Heart left ventricle (tissue), 16 donors: ENCODE results near the gene AKAIN1. TPM values are rescaled to one million over a fixed set of nuclear protein-coding genes. Genes with fewer than 3 reads are reported as not detected.

Source experiments
- ATAC-seq, 4 donors: fragments of 200-7000 bp; cut with Tn5 transposase; one replicate each; pipeline ENCODE4 v1.9.1; 2020 to 2022; ENCODE audit warnings: moderate library complexity in 4 of 4, mild to moderate bottlenecking in 3 of 4, moderate number of reproducible peaks in 1 of 4
- DNase-seq, 5 donors: peaks; one replicate each; pipeline ENCODE4 v3.0.0-alpha.2; 2020
- H3K27ac ChIP-seq, 12 donors: fragments of 200-600 bp; sonication (generic) in 4 of 12; one replicate each; pipeline versions ENCODE4 v1.5.0 to v1.8.0; 2016 to 2022; ENCODE audit warnings: mild to moderate bottlenecking in 2 of 12
- H3K27me3 ChIP-seq, 9 donors: fragments of 200-600 bp; sonication (generic) in 2 of 9; one replicate each; pipeline versions ENCODE4 v1.5.1 to v1.8.0; 2016 to 2022; ENCODE audit warnings: mild to moderate bottlenecking in 3 of 9
- H3K36me3 ChIP-seq, 9 donors: fragments of 200-600 bp; sonication (generic) in 2 of 9; one replicate each; pipeline versions ENCODE4 v1.5.0 to v1.8.0; 2018 to 2022; ENCODE audit warnings: mild to moderate bottlenecking in 2 of 9
- H3K4me1 ChIP-seq, 12 donors: fragments of 200-600 bp; sonication (generic) in 4 of 12; one replicate each; pipeline versions ENCODE4 v1.5.0 to v1.8.0; 2016 to 2022; ENCODE audit warnings: mild to moderate bottlenecking in 3 of 12
- H3K4me3 ChIP-seq, 12 donors: fragments of 200-600 bp; sonication (generic) in 4 of 12; one replicate each; pipeline versions ENCODE4 v1.5.0 to v1.8.0; 2017 to 2022; ENCODE audit warnings: mild to moderate bottlenecking in 9 of 12, moderate library complexity in 4 of 12
- H3K9me3 ChIP-seq, 12 donors: fragments of 200-600 bp; sonication (generic) in 4 of 12; one replicate each; pipeline versions ENCODE4 v1.5.0 to v1.8.0; 2016 to 2022; ENCODE audit warnings: mild to moderate bottlenecking in 1 of 12
- CTCF ChIP-seq, 12 donors: fragments of 200-600 bp; sonication (generic) in 4 of 12; IDR thresholded peaks; one replicate each; pipeline versions ENCODE4 v1.5.0 to v1.8.0; 2018 to 2022; ENCODE audit warnings: antibody characterized with exemption in 12 of 12, mild to moderate bottlenecking in 5 of 12
- POLR2A ChIP-seq, 2 donors: fragments of 450-650 bp; IDR thresholded peaks; one replicate each; pipeline ENCODE4 v1.6.1; 2017; ENCODE audit warnings: antibody characterized with exemption in 2 of 2, mild to moderate bottlenecking in 2 of 2, moderate library complexity in 2 of 2
- WGBS, 4 donors: extraction: QIAGEN DNeasy Blood & Tissue Kit in 2 of 4; methylation state at CpG; one replicate each; pipeline versions ENCODE4 v1.1.5 to v1.1.7; 2013 to 2018; 5-methylcytosine and 5-hydroxymethylcytosine counted together
- intact Hi-C, 10 donors: fragments of 100-400 bp; cut with DNase I; formaldehyde crosslinking; loops; one replicate each; pipeline versions ENCODE4 v1.11.1 to v1.14.2; 2022
- polyA plus RNA-seq, 2 donors: library from polyadenylated mRNA; stranded (reverse); fragments of 200-250 nt; gene quantifications; one replicate each; pipeline ENCODE4 v1.2.3, GENCODE V29; 2013
- total RNA-seq, 9 donors: library from RNA; depleted of rRNA in 2 of 9; stranded (reverse); fragments of >200 nt in 2 of 9; fragmentation: NEBNext Ultra II Directional in 3 of 9; extraction: Animal tissue kit (Norgen Biotek cat#: 25700) in 3 of 9; gene quantifications; one replicate each; pipeline versions ENCODE4 v1.1.0 to v1.2.4, GENCODE V29; 2016 to 2023
- donor health status: ischemic (EF 13 %, LVEDD 7.1; RV severe dilation, severe dysfunction).
- donor health status: healthy with polysubstance abuse.
- donor health status: DM: no; HTN: yes; CAD: no.
- donor health status: DM: no; HTN: no; CAD: no.
- donor health status: ischemic (EF 25% LVEDD 6.9; RV normal size, moderate dysfunction).
- donor health status: ischemic (EF 25% LVEDD 5.7; RV mildly dilated, moderate dysfunction).
- donor health status: healthy.
- donor health status: DM: yes; HTN: yes; CAD: no.
- donor health status: ischemic (EF 35%, LVEDD 5.7; RV mildly dilated, moderate dysfunction).
- donor health status: nonischemic (EF 11% LVEDD 7.7; RV severe dilation, severe dysfunction).
- donor health status: DM: yes; HTN: yes; CAD: no.
- donor health status: PGD.
- donor health status: ischemic (EF 29% LVEDD 5.4; RV normal size, mild dysfunction).
- donor health status: nonischemic (EF 23%, LVEDD 6.1; RV moderate dilation, normal function).

The AKAIN1 gene
- total and polyA plus RNA-seq, 11 donors, result not detected

DNA sequence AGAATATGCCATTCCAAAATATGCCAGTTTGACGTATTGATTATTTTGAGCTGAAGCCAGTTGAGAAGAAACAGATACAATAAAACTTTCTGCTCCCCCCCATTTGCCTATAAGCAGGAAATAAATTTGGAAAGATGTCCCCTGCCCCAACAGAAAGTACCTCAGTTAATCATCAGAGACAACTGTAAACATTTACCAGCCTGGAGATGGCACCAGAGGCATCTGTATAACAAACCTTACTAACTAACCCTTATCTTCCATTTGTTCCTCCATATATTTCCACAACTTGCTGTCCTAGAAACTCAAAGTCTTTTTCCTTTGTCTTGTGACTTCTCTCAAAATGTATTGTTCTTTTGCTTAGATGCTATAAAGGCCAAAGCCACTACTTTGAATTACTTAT lies 93.8 kb downstream of the AKAIN1 start:
- TF ChIP-seq POLR2A (IDR thresholded peaks at IDR 0.05) (no peak), CTCF (IDR thresholded peaks at IDR 0.05) (no peak)
- no peak overlapping the region for H3K27ac ChIP-seq
- intact Hi-C loops, result no loop called here
- WGBS, 4 donors, result 88 to 96% (median 94%) methylated on average over 1 of the region's 1 CpG
- no peaks in the 10 kb centered on the region for H3K9me3 ChIP-seq
- no peak overlapping the region for H3K4me3 ChIP-seq
- H3K4me1 ChIP-seq, result no peaks in the 10 kb centered on the region
- ATAC-seq, result no peak
- H3K36me3 ChIP-seq, result no peaks in the 10 kb centered on the region
- H3K27me3 ChIP-seq, result no peaks in the 10 kb centered on the region
- DNase-seq, result no peak

- Histone ChIP-seq H3K27ac (no peak overlapping the region), H3K4me3 (no peak overlapping the region), H3K36me3 (no peaks in the 10 kb centered on the region), H3K9me3 (peaks cover 0 to 15% (median 0%) of the 10 kb centered on the region in 12 donors), H3K4me1 (no peaks in the 10 kb centered on the region), H3K27me3 (no peaks in the 10 kb centered on the region)
- intact Hi-C loops, result no loop called here
- WGBS, 4 donors, result 27 to 47% (median 42%) methylated on average over 4 of the region's 4 CpGs
- no peak for ATAC-seq
- DNase-seq, result no peak
- TF ChIP-seq POLR2A (IDR thresholded peaks at IDR 0.05) (no peak), CTCF (IDR thresholded peaks at IDR 0.05) (no peak)
Measured at GRCh38 chr18:5097116-5097703, 99.8 kb downstream of the AKAIN1 start.

- no peaks in the 10 kb centered on the region for H3K27me3 ChIP-seq
- no peaks in the 10 kb centered on the region for H3K36me3 ChIP-seq
- H3K4me3 ChIP-seq, result no peak overlapping the region
- TF ChIP-seq POLR2A (IDR thresholded peaks at IDR 0.05) (no peak), CTCF (IDR thresholded peaks at IDR 0.05) (no peak)
- H3K9me3 ChIP-seq, result peaks cover 0 to 21% (median 3%) of the 10 kb centered on the region in 12 donors
- intact Hi-C loops, result no loop called here
- 77 to 87% (median 85%) methylated on average over 3 of the region's 3 CpGs for WGBS, 4 donors
- no peaks in the 10 kb centered on the region for H3K4me1 ChIP-seq
- ATAC-seq, result no peak
- H3K27ac ChIP-seq, result no peak overlapping the region
- no peak for DNase-seq
Measured at GRCh38 chr18:5095239-5095638, 101.8 kb downstream of the AKAIN1 start.

DNA sequence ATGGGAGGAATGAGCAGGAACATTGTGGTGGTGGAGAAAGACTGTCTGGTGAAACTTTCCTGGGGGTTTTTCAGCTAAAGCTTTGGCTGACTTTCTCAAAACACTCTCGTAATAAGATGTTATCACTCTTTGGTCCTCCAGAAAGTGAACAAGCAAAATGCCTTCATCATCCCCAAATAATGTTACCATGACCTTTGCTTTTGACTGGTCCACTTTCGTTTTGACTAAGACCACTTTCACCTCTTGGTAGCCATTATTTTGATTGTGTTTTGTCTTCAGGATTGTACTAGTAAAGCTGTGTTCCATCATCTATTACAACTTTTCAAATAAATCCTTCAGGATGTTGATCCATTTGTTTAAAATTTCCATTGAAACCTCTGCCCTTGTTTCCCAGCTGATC lies 103.2 kb downstream of the AKAIN1 start:
- intact Hi-C loops, result no loop called here
- DNase-seq (no peak), ATAC-seq (no peak)
- H3K36me3 ChIP-seq, result no peaks in the 10 kb centered on the region
- H3K9me3 ChIP-seq, result peaks cover 0 to 28% (median 3%) of the 10 kb centered on the region in 12 donors
- no peak overlapping the region for H3K27ac ChIP-seq
- TF ChIP-seq CTCF (IDR thresholded peaks at IDR 0.05) (no peak), POLR2A (IDR thresholded peaks at IDR 0.05) (no peak)
- WGBS, 4 donors, result 44 to 53% (median 48%) methylated on average over 2 of the region's 2 CpGs
- H3K4me1 ChIP-seq, result no peaks in the 10 kb centered on the region
- no peaks in the 10 kb centered on the region for H3K27me3 ChIP-seq
- H3K4me3 ChIP-seq, result no peak overlapping the region

Other genes with a start within 250 kb of the AKAIN1 start
- gene ZBTB14, start 98.5 kb upstream of the AKAIN1 start, total RNA-seq, result 1 to 10 TPM; 5.4 to 9.5 (median 6.7) TPM
- gene ZBTB14, start 98.5 kb upstream of the AKAIN1 start, polyA plus RNA-seq, result 1 to 10 TPM; 2.3 to 3.9 TPM